Astrocyte (in vitro differentiated cells and primary cell): ENCODE measurements around the gene NOTCH4. TPM values are rescaled to one million over a fixed set of nuclear protein-coding genes. Genes with fewer than 3 reads are reported as not detected.

Experiments
- DNase-seq: peaks from one replicate; pipeline ENCODE4 v3.0.0-alpha.2; 2010; ENCODE audit warnings: low read depth
- FAIRE-seq: peaks from 2 replicates; lab custom pipeline; 2011; peaks lifted over from hg19 to GRCh38; lab: Jason Lieb, UNC
- H2AFZ ChIP-seq: 2 replicates; pipeline ENCODE4 v1.6.0; 2012; ENCODE audit warnings: low read depth, low read length, inconsistent platforms
- H3K27ac ChIP-seq: 2 replicates; pipeline ENCODE4 v1.5.1; 2011; ENCODE audit warnings: low read depth, low read length, inconsistent platforms
- H3K27me3 ChIP-seq: 2 replicates; pipeline ENCODE4 v1.6.0; 2011; ENCODE audit warnings: low read length, inconsistent platforms; ENCODE audit not compliant: insufficient read depth
- H3K36me3 ChIP-seq: 2 replicates; pipeline ENCODE4 v1.5.1; 2011; ENCODE audit warnings: low read length, inconsistent platforms; ENCODE audit not compliant: insufficient read depth
- H3K4me1 ChIP-seq: 2 replicates; pipeline ENCODE4 v1.5.1; 2011; ENCODE audit warnings: low read length, inconsistent platforms; ENCODE audit not compliant: insufficient read depth
- H3K4me2 ChIP-seq: 2 replicates; pipeline ENCODE4 v1.6.0; 2012; ENCODE audit warnings: low read length, inconsistent platforms
- H3K4me3 ChIP-seq: 2 replicates; pipeline ENCODE4 v1.5.1; 2011; ENCODE audit warnings: low read depth, mild to moderate bottlenecking, low read length, inconsistent platforms; ENCODE audit not compliant: insufficient read depth
- H3K79me2 ChIP-seq: 2 replicates; pipeline ENCODE4 v1.6.0; 2012; ENCODE audit warnings: mild to moderate bottlenecking, low read length, inconsistent platforms; ENCODE audit not compliant: insufficient read depth
- H3K9ac ChIP-seq: 2 replicates; pipeline ENCODE4 v1.6.0; 2012; ENCODE audit warnings: mild to moderate bottlenecking, low read length, inconsistent platforms
- H3K9me3 ChIP-seq: 2 replicates; pipeline ENCODE4 v1.5.1; 2012; ENCODE audit warnings: low read depth, mild to moderate bottlenecking, low read length, inconsistent platforms; ENCODE audit not compliant: insufficient read depth
- H4K20me1 ChIP-seq: 2 replicates; pipeline ENCODE4 v1.6.0; 2012; ENCODE audit warnings: low read length, inconsistent platforms; ENCODE audit not compliant: insufficient read depth
- H3K27ac Mint-ChIP-seq: one replicate; pipeline ENCODE4 v1.8.0; 2021; ENCODE audit warnings: mild to moderate bottlenecking, mixed read lengths; ENCODE audit not compliant: unreplicated experiment
- H3K27me3 Mint-ChIP-seq: one replicate; pipeline ENCODE4 v1.8.0; 2021; ENCODE audit warnings: low read depth, mixed read lengths; ENCODE audit not compliant: unreplicated experiment
- H3K36me3 Mint-ChIP-seq: one replicate; pipeline ENCODE4 v1.8.0; 2021; ENCODE audit warnings: low read depth, mixed read lengths; ENCODE audit not compliant: unreplicated experiment
- H3K4me1 Mint-ChIP-seq: one replicate; pipeline ENCODE4 v1.8.0; 2021; ENCODE audit warnings: low read depth, mixed read lengths; ENCODE audit not compliant: unreplicated experiment
- H3K4me3 Mint-ChIP-seq: one replicate; pipeline ENCODE4 v1.8.0; 2021; ENCODE audit warnings: mild to moderate bottlenecking, moderate library complexity, mixed read lengths; ENCODE audit not compliant: unreplicated experiment
- H3K9me3 Mint-ChIP-seq: one replicate; pipeline ENCODE4 v1.8.0; 2021; ENCODE audit warnings: mild to moderate bottlenecking, mixed read lengths; ENCODE audit not compliant: unreplicated experiment
- EZH2 ChIP-seq: IDR thresholded peaks from 2 replicates; pipeline ENCODE4 v1.6.1; 2012; ENCODE audit warnings: mild to moderate bottlenecking, low read length, inconsistent platforms; ENCODE audit not compliant: insufficient read depth
- total RNA-seq: library from RNA; stranded (reverse); gene quantifications from 2 replicates; pipeline ENCODE4 v1.2.1, GENCODE V29; 2021
- TF ChIP-seq, protein P1 (sequence below): IDR thresholded peaks from 2 replicates; pipeline ENCODE4 v1.5.1; 2011; ENCODE audit warnings: low read depth, mild to moderate bottlenecking, inconsistent platforms, low read length, moderate library complexity; ENCODE audit not compliant: insufficient read depth

Gene NOTCH4
- total RNA-seq, 1 donor from 2014 or later = 0.57 TPM

DNA sequence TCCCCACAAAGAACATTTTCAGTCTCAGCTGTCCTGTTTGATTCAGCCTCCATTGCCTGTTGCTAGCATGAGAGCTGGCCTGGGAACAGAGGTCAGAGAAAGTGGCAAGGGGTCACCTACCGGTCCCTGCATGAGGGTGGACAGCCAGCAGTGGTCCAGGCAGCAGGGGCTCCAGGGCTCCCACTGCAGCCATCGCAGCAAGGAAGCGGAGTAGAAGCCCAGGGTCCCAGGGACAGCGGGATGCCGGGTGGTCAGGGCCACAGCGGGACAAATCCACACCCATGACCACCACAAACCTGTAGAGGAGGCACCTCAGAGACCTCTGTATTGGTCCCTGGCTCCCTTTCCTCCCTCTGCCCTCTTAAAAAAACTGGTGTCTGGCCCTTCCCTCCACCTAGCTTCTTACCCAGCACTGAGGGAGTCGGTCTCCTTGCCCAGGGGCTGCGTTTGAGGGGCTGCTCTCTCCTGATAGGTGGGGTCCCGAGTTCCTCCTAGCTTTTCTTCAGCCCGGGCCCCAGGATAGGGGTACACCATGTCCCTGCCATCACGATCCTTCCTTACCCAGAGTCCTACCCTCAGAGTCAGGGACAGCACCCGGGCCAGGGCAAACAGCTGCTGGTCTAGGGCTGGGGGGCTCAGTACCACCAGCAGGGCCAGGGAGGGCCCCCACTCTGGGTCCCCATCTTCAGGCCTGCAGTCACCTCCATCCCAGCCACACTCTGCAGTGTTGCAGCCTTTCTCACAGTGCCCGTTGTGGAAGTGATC is 23.0 kb downstream of the NOTCH4 start:
- Mint-ChIP-seq H3K36me3 (peaks cover 3% of the 10 kb centered on the region), H3K27me3 (peaks cover 22% of the 10 kb centered on the region), H3K9me3 (no peaks in the 10 kb centered on the region), H3K4me1 (peaks cover 5% of the 10 kb centered on the region), H3K27ac (no peak overlapping the region), H3K4me3 (no peak overlapping the region)
- Histone ChIP-seq H3K79me2 (no peaks in the 10 kb centered on the region), H3K4me1 (peaks cover 10% of the 10 kb centered on the region), H3K4me2 (no peak overlapping the region), H3K4me3 (no peak overlapping the region), H3K9me3 (no peaks in the 10 kb centered on the region), H4K20me1 (no peaks in the 10 kb centered on the region), H3K27me3 (no peaks in the 10 kb centered on the region), H3K27ac (no peak overlapping the region), H3K9ac (no peak overlapping the region), H3K36me3 (no peaks in the 10 kb centered on the region), H2AFZ (no peak overlapping the region)
- FAIRE-seq (no peak), DNase-seq (no peak)
- TF ChIP-seq, protein P1, sequence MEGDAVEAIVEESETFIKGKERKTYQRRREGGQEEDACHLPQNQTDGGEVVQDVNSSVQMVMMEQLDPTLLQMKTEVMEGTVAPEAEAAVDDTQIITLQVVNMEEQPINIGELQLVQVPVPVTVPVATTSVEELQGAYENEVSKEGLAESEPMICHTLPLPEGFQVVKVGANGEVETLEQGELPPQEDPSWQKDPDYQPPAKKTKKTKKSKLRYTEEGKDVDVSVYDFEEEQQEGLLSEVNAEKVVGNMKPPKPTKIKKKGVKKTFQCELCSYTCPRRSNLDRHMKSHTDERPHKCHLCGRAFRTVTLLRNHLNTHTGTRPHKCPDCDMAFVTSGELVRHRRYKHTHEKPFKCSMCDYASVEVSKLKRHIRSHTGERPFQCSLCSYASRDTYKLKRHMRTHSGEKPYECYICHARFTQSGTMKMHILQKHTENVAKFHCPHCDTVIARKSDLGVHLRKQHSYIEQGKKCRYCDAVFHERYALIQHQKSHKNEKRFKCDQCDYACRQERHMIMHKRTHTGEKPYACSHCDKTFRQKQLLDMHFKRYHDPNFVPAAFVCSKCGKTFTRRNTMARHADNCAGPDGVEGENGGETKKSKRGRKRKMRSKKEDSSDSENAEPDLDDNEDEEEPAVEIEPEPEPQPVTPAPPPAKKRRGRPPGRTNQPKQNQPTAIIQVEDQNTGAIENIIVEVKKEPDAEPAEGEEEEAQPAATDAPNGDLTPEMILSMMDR = no peak
- TF ChIP-seq EZH2 = no peak

DNA sequence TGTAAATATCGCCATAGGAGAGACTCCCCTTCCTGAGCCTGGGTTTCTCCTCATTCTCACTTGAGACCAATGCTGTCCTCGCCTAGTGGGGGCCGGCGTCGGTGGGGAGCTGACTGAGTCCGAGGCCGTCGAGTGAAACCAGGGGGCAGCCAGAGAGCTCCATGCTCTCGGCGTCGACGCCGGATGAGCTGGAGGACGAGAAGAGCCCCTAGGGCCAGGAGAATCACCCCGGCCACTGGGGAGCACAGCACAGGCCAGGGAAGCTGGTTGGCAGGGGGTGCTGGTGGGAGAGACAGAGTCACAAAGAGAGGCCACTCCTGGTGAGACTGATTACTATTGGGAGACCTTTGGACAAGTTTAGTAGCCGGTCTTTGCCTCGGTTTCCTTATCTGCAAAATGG is 25.0 kb downstream of the NOTCH4 start:
- H3K27me3 ChIP-seq = no peaks in the 10 kb centered on the region
- H3K36me3 ChIP-seq = no peaks in the 10 kb centered on the region
- H3K79me2 ChIP-seq = no peaks in the 10 kb centered on the region
- Mint-ChIP-seq H3K4me1 (peaks cover 10% of the 10 kb centered on the region), H3K27ac (no peak overlapping the region), H3K27me3 (peaks cover 10% of the 10 kb centered on the region), H3K36me3 (no peaks in the 10 kb centered on the region), H3K9me3 (no peaks in the 10 kb centered on the region), H3K4me3 (no peak overlapping the region)
- H3K4me1 ChIP-seq = peaks cover 15% of the 10 kb centered on the region
- FAIRE-seq (no peak), DNase-seq (no peak)
- H3K4me2 ChIP-seq = no peak overlapping the region
- H2AFZ ChIP-seq = no peak overlapping the region
- H3K9ac ChIP-seq = no peak overlapping the region
- H3K27ac ChIP-seq = no peak overlapping the region
- no peak for TF ChIP-seq EZH2
- TF ChIP-seq, protein P1 = no peak
- H3K9me3 ChIP-seq = no peaks in the 10 kb centered on the region
- H4K20me1 ChIP-seq = no peaks in the 10 kb centered on the region
- no peak overlapping the region for H3K4me3 ChIP-seq

DNA sequence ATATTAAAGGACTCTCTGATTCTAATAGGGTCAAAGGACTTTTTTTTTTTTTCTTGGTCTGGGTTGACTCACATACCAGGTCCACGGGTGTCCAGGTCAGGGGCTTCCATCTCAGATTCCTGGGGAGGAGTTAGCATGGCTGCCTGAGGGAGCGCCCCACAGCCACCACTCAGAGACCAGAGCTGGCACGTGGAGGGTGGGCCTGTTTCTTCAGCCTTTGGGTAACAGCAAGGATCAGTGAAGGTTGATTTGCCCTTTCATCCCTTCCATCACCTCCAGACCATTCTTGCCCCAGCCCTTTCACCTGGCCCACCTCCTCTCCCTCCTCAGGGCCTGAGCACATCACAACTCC is 25.5 kb downstream of the NOTCH4 start:
- Histone ChIP-seq H3K27me3 (no peaks in the 10 kb centered on the region), H3K4me3 (no peak overlapping the region), H2AFZ (no peak overlapping the region), H3K4me1 (peaks cover 15% of the 10 kb centered on the region), H3K79me2 (no peaks in the 10 kb centered on the region), H3K9me3 (no peaks in the 10 kb centered on the region), H3K4me2 (no peak overlapping the region), H3K27ac (no peak overlapping the region), H3K36me3 (no peaks in the 10 kb centered on the region), H4K20me1 (no peaks in the 10 kb centered on the region), H3K9ac (no peak overlapping the region)
- Mint-ChIP-seq H3K27ac (no peak overlapping the region), H3K36me3 (no peaks in the 10 kb centered on the region), H3K9me3 (no peaks in the 10 kb centered on the region), H3K4me3 (no peak overlapping the region), H3K27me3 (peaks cover 6% of the 10 kb centered on the region), H3K4me1 (peaks cover 11% of the 10 kb centered on the region)
- FAIRE-seq = no peak
- TF ChIP-seq, protein P1 = no peak
- no peak for TF ChIP-seq EZH2
- DNase-seq = no peak
